HG03103 (cell line): ENCODE results near the gene LRRC70.
"Not testable (repeated sequence)": the region's sequence is repeated elsewhere in the genome, so short reads cannot be mapped to it uniquely, and the experiment has no call there.

Experiments used
- ATAC-seq: cut with Tn5 transposase; IDR thresholded peaks from one replicate; pipeline ENCODE4 v1.9.1; 2021; ENCODE audit warnings: low read depth; ENCODE audit not compliant: unreplicated experiment

The LRRC70 gene

DNA sequence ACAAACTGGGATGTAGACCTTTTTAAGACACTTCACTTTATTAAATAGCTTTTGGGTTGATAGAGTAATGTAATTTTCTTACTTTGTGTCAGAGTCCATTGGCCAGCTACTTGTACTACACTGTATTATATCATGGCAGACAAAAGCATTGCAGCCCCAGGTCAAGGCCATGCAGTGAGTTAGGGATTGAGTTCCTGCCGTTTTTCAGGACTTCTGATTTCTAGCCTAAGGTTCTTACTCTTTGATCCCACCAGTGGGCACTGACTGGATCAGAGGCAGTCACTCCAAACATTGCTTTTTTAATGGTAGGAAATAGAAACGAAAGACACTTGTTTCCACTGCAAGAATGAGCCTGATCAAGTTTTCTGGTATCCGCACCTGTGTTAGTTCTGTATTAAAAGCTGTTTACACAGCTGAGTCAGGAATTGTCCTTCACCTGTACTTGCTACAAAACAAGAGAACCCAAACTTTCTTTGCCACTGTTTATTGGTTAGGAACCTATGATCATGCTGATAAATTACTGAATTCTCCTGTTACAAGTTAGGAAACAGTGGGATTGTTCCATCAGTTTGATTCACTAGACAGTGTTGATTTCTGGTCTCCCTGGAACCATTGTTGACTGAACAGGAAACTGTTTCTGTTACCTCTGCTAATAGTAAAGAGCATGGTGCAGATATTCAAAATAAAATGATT, 22.1 kb downstream of the LRRC70 start:
- ATAC-seq, result no peak

DNA sequence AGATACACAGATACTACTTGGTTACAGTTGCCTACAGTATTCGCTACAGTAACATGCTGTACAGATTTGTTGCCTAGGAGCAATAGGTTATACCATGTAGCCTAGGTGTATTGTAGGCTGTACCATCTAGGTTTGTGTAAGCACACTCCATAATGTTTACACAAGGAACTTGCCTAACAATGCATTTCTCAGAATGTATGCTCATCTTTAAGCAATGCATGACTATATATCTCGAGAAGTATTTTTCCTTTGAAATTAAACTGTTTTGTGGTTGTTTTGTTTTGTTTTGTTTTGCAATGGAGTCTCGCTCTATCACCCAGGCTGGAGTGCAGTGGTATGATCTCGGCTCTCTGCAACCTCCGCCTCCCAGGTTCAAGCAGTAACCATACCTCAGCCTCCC, 25.3 kb downstream of the LRRC70 start:
- ATAC-seq, result no peak

DNA sequence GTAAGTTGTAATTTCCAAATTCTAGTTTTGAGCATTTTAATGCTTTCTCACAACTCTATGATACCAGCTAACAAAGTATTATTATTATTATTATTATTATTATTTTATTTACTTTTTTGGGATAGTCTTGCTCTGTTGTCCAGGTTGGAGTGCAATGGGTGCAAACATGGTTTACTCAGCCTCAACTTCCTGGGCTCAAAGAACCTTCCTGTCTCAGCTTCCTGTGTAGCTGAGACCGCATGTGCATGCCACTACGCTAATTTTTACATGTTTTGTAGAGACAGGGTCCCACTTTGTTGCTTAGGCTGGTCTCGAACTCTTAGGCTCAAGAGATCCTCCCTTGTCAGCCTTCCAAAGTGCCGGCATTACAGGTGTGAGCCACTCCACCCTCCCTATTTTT, 27.0 kb downstream of the LRRC70 start:
- ATAC-seq, result no peak

DNA sequence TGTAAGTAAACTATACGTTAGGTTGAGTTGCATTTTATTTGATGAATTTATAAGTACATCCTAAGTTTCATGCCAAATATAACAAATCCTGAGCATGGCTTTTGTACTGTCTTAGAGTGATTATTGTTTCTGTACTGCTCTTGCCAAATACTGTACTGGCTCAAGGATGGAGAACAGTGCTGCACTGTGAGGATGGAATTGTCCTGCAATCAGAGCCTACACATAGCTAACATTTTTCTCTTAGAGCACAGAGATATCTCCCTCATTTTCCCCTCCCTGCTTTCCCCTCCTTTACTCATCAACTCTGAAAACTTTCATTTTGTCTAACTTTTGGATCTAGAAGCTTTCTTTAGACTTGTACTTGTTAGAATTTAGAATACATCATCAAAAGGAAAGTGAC, 28.3 kb downstream of the LRRC70 start:
- ATAC-seq, result no peak

DNA sequence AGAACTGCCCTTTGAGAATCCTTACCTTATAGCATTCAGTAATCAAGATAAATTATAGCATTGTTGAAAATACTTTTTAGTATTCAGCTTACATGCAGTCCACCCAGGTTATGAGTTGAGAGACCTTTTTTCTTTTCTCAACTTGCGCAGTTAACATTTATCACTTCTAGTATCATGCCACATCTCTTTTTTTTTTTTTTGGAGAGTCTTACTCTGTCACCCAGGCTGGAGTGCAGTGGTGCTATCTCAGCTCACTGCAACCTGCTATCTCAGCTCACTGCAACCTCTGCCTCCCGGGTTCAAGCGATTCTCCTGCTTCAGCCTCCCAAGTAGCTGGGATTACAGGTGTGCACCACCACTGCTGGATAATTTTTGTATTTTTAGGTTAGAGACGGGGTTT, 29.0 kb downstream of the LRRC70 start:
- ATAC-seq, result no peak

DNA sequence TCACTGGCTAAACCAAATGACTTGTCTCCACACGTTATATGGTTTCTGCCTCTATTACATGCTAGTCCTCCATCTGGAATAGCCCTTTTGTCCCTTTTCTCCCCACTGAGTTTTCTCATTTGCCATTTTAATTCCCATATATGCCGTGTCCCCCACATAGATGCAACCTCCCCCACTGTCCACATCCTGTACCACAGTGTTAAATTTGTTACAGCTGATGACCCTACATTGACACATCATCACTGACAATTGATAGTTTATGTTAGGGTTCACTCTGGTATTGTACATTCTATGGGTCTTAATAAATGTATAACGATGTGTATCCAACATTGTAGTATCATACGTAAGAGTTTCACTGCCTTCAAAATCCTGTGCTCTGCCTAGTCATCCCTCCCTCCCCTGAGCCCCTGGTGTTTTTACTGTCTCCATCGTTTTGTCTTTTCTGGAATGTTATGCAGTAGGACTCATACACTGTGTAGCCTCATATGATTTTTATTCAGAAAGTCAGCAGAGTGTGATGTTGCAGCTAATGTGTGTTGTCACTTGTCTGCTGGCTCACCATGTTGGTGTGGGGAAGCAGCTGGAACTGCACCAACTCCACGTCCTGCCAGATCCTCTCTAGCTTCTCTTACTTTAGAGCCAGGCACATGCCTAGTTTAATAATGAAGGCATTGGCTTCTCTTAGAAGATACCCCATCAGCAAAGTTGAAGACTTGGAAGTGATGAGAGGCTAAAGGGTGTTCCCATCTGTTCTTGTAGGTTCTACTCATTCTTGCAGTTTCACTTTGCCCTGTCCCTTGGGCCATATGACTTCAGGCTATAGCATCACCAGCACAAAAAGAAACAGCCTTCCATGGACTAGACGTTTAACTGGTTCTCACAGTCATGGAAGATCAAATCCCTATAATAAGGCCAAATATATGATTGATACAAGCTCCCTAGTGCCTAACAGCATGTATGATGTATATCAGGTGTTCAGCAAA, 30.2 kb downstream of the LRRC70 start:
- no peak for ATAC-seq

DNA sequence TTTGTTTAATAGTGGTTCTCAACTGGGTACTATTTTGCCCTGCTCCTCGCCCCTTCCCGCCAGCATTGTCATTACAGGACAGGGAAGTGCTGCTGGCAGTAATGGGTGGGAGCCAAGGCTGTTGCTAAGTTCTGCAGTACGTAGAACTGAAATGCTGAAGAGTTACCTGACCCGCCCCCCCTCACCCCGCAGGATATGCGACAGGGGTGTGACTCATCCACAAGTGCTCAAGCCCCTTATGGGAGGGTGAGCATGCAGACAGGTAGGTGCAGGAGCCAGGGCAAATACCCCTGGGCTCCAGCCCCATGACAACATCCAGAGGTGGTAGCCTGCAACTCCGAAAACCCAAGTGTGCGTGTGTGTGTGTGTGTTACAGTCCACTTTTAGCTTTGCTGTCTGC, 35.7 kb downstream of the LRRC70 start:
- ATAC-seq, result no peak

DNA sequence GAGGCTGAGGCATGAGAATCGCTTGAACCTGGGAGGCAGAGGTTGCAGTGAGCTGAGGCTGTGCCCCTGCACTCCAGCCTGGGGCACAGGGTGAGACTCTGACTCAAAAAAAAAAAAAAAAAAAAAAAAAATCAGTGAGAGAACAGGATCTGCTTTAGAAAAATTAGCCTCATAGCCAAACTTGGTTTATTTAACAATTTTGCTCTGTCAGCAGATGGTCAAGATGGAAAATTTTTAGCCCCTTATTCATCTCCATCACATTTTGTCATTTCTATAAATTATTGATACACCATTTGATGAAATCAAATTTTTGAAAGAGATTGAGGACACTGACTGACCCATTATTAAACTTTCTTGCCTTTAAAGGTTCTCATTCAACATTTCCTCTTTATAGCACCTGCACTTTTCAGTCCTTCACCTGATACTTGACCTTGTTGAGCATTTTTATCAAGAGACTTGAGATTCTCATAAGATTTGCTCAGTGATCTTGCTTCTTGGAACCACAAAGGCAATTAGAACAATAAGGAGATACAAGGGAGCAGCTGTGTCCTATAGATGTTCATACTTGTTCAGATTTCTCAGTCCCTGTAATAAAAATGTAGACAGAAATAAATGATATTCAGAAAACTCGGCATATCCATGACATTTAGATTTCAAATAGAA, 38.1 kb downstream of the LRRC70 start:
- no peak for ATAC-seq

DNA sequence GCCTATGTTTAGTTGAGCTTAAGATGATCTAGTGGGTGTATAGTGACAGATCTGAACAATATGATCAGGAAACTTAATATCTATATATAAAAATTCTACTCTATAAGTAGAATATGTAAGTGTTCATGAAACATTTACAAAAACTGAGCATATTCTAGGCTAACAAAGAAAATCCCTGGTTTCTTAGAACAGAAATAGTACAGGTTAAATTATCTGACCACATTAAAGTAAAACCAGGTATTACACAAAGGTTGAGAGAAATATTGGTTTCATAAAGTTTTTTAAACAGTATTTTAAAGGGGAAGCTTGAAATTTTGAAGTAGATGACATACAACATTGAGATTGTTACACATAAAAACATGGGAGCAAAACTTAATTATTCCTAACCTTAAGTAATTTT, 39.3 kb downstream of the LRRC70 start:
- ATAC-seq, result no peak

DNA sequence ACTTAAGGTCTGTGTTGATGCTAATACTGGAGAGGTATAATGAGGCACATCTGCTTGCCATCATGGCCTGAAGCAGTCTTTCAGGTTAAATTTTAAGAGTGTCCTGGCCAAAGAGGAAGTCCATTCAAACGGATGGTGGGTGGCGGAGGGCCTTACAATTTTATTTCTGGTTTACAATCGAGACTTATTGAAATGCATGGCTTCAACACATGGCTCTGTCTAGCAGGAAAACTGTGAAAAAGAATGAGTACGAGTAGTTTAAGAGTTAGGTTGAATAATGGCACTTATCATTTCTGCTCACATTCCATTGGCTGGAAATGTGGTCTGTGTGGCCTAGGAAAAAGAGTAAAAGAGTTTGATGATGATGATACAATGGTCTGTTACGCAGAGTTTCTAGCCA, 42.1 kb downstream of the LRRC70 start:
- ATAC-seq, result no peak

DNA sequence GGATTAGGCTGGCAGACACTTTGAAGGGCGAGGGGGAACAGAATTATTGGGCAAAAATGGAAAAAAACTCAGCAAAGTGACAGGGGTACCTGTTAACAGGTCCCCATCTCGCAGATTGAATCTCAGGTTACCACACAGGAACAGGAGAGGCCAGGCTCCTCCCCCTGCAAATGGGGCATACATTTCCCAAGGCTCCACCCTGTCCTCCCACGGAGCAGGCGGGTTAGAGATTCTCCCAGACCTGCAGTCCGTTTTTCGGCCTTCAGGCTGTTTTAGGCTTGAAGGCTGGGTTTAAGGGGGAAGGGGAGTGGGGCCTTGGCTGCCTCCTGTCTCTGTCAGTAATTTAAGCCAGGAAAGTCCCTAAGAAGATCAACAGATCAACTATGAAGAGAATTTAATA, 42.7 kb downstream of the LRRC70 start:
- no peak for ATAC-seq

DNA sequence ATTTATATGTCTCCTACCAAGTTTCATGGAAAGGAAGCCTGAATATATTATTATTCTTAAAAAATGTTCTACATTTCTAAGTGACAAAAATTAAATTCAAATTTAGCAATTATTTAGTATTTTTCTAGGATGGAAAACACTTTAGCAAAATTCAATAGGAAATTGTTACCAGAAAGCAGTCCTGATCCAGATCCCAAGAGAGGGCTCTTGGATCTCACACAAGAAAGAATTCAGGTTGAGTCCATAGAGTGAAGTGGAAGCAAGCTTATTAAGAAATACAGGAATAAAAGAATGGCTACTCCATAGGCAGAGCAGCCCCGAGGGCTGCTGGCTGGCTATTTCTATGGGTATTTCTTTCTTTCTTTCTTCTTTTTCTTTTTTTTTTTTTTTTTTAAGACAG, 44.7 kb downstream of the LRRC70 start:
- no peak for ATAC-seq

DNA sequence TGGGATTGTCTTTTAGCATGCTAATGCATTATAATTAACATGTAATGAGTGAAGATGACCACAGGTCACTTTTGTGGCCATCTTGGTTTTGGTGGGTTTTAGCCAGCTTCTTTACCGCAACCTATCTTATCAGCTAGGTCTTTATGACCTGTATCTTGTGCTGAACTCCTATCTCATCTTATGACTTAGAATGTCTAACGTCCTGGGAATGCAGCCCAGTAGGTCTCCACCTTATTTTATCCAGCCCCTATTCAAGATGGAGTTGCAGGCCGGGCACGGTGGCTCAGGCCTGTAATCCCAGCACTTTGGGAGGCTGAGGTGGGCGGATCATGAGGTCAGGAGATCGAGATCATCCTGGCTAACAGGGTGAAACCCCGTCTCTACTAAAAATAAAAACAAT, 45.8 kb downstream of the LRRC70 start:
- not testable (repeated sequence) for ATAC-seq

DNA sequence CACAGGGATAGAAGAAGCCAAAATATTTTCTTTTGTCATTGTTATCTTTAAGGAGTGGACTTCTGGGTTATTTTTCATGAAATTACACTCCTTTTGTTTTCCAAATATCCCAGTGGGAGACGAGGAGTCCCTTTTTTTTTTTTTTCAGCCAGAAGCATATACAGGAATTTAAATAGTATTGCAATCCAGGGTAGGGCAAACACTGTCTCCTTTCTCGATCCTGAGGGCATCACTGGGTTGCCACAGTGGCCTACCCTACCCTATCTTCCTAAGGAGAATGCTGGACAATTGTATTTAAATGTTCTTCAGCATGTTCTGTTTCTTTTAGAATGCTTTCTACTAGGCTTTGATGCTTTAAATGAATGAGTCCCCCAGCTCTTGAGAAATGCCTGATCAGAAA, 47.9 kb downstream of the LRRC70 start:
- ATAC-seq, result no peak

DNA sequence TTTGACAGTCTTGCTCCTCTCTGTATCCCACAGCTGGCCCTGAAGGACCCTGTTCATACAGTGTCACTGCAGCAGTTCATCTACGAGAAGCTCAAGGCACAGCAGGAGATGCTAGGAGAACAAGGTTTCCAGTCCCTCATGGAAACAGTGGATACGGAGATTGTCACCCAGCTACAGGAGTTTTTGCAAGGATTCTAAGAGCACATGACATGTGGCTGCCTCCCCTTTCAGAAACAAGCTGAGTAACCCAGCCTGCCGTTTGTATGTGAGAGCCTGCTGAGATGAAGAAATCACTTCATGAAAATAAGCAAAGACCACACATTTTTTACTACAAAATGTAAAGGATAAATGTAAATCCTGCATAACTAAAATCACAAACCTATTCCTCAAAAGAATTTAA, 48.5 kb downstream of the LRRC70 start:
- ATAC-seq, result no peak

DNA sequence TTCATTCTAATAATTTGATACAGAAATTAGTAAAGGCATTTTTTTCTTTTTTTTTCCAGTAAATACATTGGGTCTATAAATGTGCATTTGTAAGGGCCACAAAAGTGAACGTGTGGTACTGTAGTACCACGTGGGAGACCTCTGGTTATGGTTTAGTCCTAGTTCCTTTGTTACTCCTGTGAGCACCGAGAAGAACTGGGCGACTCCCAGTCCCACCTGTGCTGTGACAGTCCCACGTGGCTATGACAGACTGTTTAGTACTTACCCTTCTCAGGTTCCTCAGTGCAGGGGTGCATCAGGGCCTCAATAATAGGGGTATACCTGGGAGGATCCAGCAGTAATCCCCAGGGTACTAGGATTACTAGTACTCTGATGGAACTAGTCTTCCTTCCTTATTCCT, 49.3 kb downstream of the LRRC70 start:
- ATAC-seq, result no peak
